Activated CD8-positive, alpha-beta memory T cell treated with anti-CD3 and anti-CD28 coated beads, Interleukin-2, amount 50 U/mL, for 1 hour (primary cell): ENCODE results near the gene SF3B1.
"Not testable (repeated sequence)": the region's sequence is repeated elsewhere in the genome, so short reads cannot be mapped to it uniquely, and the experiment has no call there.

Experiments used
- DNase-seq: peaks from one replicate; pipeline ENCODE4 v3.0.0-alpha.2; 2020; ENCODE audit errors: extremely low read depth

The SF3B1 gene, protein sequence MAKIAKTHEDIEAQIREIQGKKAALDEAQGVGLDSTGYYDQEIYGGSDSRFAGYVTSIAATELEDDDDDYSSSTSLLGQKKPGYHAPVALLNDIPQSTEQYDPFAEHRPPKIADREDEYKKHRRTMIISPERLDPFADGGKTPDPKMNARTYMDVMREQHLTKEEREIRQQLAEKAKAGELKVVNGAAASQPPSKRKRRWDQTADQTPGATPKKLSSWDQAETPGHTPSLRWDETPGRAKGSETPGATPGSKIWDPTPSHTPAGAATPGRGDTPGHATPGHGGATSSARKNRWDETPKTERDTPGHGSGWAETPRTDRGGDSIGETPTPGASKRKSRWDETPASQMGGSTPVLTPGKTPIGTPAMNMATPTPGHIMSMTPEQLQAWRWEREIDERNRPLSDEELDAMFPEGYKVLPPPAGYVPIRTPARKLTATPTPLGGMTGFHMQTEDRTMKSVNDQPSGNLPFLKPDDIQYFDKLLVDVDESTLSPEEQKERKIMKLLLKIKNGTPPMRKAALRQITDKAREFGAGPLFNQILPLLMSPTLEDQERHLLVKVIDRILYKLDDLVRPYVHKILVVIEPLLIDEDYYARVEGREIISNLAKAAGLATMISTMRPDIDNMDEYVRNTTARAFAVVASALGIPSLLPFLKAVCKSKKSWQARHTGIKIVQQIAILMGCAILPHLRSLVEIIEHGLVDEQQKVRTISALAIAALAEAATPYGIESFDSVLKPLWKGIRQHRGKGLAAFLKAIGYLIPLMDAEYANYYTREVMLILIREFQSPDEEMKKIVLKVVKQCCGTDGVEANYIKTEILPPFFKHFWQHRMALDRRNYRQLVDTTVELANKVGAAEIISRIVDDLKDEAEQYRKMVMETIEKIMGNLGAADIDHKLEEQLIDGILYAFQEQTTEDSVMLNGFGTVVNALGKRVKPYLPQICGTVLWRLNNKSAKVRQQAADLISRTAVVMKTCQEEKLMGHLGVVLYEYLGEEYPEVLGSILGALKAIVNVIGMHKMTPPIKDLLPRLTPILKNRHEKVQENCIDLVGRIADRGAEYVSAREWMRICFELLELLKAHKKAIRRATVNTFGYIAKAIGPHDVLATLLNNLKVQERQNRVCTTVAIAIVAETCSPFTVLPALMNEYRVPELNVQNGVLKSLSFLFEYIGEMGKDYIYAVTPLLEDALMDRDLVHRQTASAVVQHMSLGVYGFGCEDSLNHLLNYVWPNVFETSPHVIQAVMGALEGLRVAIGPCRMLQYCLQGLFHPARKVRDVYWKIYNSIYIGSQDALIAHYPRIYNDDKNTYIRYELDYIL

DNA sequence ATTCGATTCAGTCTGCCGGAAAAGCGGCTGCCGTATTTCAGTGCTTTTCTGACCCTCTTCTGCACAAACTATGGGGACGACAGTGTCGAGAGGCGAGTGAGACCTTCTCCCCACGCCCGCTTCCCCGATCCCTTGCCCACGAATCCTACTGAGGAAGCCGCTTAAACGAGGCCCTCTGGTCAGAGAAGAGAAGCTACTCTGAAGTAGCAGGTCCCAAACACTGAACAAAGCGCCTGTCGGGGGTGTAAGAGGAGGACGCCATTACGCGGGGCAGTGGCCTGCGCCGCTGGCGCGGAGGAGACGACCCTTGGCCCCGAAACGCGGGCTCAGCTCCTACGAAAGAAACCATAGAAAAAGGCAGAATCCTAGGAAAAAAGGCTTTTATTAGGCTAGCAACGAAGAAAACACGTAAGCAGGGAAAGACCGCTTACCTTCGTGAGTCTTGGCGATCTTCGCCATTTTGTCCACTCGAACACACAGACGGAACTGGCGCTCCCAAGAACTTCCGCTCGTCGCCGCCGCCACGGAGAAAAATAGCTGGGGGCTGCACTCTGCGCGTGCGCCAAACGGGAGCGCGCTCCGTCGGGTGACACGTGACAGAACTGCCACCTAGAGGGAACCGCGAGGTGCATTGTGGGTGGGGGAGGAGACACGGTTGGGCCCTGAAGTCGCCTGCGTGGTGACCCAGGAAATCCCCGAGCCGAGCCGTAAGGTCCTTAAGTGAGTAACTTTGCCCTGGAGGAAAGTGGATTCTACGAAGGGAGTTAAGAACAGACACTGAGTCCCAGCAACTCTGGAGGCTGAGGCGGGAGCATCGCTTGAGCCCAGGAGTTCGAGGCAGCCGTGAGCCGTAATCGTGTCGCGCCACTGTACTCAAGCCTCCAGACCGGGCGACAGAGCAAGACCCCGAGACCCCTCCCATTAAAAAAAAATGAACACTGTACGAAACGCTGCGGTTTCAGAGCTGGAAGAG is at the start of gene SF3B1:
Gene SF3B1, minus strand, starts transcription at position 488 of the 973 bp plus-strand sequence. Its CDS starts 29 bp downstream, at position 459.
- DNase-seq, result peak; percentile 95

DNA sequence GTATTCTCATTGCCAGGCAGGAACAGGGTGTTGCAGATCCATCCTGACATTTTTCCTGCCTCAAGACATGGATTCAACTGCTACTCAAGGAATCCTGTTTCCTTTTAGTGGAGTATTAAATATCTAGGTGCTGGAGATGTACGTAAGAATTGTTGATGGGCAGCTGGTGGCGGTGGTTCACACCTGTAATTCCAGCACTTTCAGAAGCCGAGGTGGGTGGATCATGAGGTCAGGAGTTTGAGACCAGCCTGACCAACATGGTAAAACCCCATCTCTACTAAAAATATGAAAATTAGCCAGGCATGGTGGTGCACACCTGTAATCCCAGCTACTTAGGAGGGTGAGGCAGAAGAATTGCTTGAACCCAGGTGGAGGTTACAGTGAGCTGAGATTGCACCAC is 49.4 kb upstream of the SF3B1 start:
- DNase-seq, result not testable (repeated sequence)

DNA sequence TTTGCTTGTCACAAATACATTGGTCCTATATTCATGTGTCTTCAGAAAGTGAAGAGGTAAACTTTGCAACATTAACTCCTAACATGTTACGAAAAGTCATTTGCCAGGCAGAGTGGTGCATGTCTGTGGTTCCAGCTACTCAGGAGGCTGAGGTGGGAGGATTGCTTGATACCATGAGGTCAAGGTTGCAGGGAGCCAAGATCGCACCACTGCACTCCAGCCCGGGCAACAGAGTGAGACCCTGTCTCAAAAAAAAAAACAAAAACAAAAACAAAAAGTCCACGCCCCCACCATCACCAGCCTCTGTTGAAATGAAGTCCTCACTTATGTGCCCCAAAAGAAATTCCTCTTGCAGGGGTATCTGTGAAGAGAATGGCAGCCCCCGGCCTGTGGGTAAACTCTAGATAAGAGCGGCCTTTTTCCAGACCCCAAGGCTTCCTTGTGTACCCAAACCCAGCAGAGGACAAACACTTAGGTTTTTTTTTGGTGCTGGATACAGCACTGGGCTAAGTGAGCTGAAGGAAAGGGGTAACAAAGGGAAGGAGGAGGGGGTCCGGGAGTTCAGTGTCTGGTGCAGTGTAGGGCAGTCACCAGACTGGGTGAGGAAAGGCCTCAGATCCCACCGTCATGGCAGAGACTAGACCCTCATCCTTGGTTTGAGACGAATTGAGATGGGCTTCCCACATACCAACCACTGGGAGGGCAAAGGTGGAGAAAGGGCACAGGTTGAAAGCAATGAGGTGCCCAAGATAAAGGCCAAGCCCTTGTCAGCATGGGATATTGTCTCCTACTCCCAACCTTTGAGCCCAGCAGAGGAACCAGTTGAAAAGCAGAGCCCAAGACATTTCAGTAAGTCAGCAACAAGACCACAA is 45.6 kb upstream of the SF3B1 start:
- no peak for DNase-seq

DNA sequence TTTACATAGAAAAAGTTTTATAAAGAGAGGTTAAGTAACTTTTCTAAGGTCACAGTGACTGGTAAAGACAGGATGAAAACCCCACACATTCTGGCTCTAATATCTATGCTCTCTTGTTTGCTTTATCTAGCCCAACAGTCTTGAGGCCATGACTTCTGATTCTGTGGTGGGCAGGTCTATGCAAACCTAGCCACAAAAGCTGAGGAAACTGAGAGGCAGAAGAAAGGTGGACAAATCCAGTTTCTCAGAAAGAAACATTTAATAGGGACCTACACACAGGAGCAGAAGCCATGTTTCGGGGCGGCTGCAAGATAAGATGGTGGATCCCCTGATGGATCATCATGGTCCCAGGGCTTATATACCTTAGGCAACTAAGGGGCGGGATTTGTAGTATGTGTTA is 43.0 kb upstream of the SF3B1 start:
- DNase-seq, result no peak

DNA sequence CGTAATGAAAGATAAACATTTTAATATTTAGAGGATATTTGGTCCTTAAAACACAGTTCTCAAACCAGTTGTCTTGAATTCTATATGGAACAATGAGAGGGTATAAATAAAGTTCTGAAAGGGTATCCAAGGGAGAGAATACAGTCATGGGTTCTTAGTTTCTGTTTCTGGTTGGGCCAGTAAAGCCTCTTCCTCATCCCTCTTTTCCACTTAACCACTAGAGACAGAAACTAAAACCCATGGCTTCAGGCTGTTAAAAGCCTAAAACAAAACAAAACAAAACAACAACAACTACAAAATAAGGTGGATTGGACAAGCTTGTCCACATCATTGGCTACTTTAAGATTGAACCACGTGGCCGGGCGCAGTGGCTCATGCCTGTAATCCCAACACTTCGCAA is 37.3 kb upstream of the SF3B1 start:
- DNase-seq, result no peak

DNA sequence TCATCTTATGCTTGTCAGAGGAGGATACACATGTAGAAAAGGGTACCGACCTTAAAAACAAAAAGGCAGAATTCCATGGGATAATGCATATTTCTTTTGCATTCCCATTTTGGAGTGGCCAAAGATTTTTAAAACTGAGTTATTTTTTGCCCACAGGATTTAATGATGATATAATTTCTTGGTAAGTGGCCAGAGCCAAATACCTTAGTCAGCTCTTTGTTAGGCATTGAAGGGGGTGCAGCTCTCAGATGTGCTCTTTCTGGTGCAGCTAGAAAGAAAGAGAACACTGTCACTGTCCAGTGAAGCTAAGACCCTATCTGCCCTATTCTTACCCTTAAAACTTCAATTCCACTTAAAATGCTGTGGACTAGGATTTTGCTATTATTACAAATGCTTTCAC is 29.3 kb upstream of the SF3B1 start:
- no peak for DNase-seq

DNA sequence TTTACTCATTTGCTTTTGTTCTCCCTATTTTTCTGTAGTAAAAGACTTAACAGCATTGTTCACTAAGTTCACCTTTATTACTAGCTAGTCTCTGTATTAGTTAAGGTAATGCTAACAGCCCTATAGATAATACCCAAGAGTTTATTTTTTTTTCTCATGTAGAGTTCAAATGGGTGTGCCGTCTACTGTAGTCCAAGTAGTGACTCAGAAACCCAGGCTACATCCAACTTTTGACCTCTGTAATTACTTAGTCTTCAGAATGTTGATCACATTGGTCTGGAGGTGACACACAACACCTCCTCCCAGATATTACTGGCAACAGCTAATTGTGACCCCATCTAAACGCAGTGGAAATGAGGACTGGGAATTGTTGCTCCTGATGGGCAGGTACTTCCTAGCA is 26.2 kb upstream of the SF3B1 start:
- DNase-seq, result no peak

DNA sequence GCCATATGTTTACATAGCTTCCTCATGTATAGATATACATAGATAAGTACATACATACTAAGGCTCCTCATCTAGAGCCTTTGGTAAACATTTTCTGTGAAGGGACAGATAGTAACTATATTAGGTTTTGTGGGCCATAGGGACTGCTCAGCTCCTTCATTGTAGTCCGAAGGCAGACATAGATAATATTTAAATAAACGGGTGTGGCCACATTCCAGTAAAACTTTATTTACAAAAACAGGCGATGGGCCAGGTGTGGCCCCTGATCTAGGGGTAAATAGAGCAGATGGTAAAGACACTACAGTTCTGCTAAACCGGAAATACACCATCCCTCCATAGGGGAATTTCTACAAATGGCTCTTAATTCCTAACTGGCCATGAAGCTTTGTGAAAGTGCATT is 25.8 kb upstream of the SF3B1 start:
- no peak for DNase-seq

DNA sequence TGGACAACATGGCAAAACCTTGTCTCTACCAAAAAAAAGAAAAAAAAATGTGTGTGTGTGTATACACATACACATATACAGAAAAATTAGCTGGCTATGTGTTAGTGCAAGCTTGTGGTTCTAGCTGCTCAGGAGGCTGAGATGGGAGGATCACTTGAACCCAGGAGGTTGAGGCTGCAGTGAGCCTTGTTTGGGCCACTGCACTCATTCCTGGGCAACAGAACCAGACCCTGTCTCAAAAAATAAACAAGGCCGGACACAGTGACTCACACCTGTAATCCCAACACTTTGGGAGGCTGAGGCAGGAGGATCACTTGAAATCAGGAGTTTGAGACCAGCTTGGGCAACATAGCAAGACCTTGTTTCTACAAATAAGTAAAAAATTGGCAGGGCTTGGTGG is 20.6 kb upstream of the SF3B1 start:
- DNase-seq, result no peak

DNA sequence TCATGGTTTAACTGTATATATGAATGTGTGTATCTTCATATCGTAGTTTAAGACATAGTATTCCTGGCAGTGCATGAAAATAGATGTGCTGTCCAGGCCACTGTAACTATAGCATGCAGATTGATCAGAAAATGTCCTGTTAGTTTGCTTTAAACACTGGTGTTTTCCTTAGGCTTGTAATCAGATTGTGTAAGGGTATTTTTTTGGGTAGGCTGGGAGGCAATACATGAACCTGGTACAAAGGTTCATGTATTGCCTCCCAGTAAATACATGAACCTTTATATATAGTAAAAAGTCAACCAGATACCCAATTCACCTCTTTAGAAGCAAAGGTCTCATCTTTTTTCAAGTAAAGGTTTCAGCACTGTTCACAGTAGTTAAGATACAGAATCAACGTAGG is 20.1 kb upstream of the SF3B1 start:
- no peak for DNase-seq

DNA sequence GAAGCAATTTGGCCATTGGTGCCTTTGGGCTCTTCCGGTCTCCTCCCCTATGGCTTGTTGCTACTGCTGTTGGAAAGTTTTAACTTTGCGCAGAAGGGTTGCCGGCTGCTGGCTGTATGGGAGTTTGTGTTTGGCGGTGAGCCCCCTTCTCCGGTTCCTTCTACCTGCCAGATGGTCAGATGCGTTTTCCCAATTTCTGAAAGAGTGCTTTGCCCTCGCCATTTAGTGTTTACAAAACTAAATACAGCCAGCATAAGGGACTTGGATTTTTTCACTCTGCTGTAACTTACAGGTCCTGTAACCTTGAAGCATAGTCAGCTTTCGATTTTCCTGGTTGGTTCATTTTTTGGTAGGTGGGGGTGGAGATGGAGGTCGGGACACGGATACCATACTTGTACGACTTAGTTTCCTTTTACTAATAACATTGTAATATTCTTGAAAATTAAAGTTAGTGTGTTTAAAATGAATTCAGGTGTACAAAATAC is 19.1 kb upstream of the SF3B1 start:
- no peak for DNase-seq

DNA sequence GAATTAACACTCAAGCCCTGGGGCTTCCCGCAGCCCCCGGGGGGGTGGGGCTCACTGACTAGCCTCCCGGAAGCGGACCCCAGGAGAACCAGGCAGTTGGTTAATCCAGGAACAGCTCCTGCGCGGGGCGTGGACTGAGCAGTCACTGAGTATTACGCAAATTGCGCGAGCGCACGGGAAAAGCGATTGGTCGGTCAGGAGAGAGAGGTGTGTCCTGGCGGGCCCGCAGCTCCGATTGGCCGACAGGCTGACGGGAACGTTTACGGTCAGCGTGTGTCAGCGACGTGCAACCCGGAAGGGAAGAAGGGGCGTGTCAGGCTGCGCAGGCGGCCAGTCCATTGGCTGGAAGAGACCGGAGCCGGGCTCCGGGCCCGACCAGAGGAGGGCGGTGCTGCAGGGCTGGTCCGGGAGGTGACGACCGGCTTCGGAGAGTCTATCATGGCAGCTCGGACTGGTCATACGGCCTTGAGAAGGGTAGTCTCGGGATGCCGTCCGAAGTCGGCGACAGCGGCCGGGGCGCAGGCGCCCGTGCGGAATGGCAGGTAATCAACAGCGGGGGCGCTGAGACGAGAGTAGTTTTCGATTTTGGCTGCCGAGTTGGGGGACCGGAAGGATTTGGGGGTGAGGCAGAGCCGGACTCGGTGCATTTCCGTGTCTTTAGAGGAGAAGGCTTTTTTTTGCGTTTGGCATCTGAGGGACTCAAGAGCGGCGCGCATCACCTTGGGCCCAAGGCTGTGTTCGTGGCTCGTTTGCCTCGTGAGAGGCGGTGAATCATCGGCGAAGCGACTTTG is 18.5 kb upstream of the SF3B1 start, which contains the start of gene COQ10B:
Gene COQ10B, plus strand, starts transcription at position 430 of the 791 bp plus-strand sequence. Its CDS starts 9 bp downstream, at position 439.
- peak; percentile 94 for DNase-seq

DNA sequence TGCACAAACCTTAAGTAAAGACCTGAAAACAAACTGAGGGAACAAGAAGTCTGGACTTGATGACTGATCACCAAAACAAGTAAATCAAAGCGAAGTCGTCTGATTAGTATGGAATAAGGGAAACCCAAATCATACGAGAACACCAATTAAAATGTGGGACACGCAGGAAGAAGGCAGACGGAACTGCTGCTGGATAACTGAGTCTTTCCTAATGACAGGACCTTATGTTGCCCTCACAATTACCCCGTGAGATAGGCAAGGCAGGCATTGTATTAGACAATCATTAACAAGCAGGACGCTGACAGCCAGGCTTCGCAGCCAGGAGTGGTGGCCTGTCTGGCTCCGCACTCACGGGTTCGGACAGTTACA is 17.9 kb upstream of the SF3B1 start:
- DNase-seq, result no peak

DNA sequence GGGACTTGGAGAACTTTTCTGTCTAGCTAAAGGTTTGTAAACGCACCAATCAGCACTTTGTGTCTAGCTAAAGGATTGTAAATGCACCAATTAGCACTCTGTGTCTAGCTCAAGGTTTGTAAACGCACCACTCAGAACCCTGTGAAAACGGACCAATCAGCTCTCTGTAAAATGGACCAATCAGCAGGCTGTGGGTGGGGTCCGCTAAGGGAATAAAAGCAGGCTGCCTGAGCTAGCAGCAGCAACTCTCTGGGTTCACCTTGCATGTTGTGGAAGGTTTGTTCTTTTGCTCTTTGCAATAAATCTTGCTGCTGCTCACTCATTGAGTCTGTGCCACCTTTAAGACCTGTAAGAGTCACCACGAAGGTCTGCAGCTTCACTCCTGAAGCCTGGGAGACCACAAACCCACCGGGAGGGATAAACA is 16.1 kb upstream of the SF3B1 start:
- DNase-seq, result not testable (repeated sequence)

DNA sequence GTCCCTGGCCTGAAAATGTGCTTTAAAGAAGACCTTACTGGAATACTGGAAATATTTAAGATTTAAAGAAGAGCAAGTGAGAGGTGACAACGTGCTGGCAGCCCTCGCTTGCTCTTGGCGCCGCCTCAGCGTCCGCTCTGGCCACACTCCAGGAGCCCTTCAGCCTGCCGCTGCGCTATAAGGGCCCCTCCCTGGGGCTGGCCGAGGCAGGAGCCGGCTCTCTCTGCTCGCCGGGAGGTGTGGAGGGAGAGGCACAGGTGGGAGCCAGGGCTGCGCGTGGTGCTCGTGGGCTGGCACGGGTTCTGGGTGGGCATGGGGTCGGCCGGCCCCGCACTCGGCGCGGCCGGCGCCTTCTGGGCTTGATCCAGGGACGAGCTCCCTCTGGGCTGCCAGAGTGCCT is 15.6 kb upstream of the SF3B1 start:
- no peak for DNase-seq

DNA sequence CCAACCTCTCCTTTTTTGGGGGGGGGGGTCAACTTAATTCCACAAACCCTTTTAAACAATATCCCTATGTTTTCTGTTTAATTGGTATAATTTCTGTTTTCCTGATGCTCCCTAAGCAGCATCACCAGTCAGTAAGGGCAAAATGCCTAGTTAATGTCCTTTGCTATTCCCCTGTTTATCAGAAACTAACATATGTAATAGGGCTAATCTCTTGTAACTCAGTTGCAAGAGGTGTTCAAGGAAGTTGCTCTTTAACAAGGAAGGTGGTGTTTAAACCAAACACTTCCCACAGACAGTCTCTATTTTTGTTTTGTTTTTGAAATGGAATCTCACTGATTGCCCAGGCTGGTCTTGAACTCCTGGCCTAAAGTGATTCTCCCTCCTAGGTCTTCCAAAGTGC is 12.0 kb upstream of the SF3B1 start:
- no peak for DNase-seq

DNA sequence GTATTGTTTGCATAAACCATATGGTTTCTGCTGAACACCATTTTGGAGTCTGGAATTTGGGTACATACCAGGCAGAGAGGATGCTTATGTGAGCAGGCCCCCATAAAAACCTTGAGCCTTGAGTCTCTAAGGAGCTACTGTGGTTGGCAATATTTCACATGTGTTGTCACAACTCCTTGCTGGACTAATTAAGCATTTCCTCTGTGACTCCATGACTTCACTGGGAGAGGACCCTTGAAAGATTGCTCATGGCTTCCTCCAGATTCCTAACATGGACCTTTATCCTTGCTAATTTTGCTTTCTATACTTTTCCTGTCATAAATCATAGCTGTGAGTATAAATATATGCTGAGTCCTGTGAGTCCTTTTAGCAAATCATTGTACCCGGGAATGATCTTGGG is 10.9 kb upstream of the SF3B1 start:
- no peak for DNase-seq

DNA sequence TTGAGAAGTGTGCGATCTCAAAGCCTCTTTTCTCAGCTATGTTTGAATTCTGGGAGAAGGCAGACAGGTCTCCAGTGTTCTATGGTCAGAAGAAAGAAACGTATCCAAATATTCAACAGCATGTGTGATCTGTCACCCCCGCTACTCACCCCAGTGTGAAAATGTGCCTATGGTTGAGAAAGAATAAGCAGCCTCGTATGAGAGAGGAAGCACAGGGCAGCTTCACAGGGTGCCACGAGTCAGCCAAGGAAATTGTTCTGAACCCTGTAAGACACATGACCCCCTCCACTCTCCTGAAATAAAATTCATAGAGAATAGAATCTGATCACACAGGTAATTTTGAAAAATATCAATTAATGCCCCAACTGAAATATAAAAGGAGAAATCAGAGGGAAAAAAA is 8.0 kb upstream of the SF3B1 start:
- DNase-seq, result no peak

DNA sequence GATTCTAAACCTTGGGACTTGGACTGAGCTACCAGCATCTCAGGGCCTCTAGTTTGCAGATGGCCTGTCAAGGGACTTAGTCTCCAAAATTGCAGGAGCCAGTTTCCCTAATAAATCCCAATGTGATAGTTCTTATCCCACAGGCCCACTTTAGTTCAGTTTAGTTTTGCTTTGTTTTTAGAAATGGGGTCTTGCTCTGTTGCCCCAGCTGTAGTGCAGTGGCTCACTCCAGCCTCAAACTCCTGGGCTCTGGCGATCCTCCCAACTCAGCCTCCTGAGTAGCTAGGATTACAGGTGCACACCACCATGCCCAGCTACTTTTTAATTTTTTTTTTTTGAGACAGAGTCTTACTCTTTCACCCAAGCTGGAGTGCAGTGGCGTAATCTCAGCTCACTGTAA is 2.6 kb upstream of the SF3B1 start:
- DNase-seq, result no peak
